IMR-90 (cell line): ENCODE data around the gene RAD51B. TPM values are rescaled to one million over a fixed set of nuclear protein-coding genes. Genes with fewer than 3 reads are reported as not detected.

Source experiments
- ATAC-seq: fragments of 200-7000 bp; cut with Tn5 transposase; 2 replicates; pipeline ENCODE4 v1.9.1; 2020; ENCODE audit warnings: low read depth, mild to moderate bottlenecking, moderate library complexity
- BruUV-seq: library from RNA; stranded (reverse); fragments of 400-500 nt; replicated peaks from 2 replicates; lab custom pipeline; 2021; lab: Mats Ljungman, UMichigan
- CTCF ChIA-PET: fragments of 300-600 bp; formaldehyde crosslinking; extraction: SDS; loops from one replicate; lab custom pipeline; 2021; ENCODE audit warnings: antibody characterized with exemption; lab: Yijun Ruan, JAX
- POLR2A ChIA-PET: fragments of 300-600 bp; sonication (Branson Sonifier 250); formaldehyde crosslinking; loops from one replicate; lab custom pipeline; 2022; ENCODE audit warnings: antibody characterized with exemption; ENCODE audit not compliant: unreplicated experiment; lab: Charles Lee
- DNase-seq: peaks from one replicate; pipeline ENCODE4 v3.0.0; 2013
- H2AFZ ChIP-seq: replicated peaks from 2 replicates; pipeline ENCODE3; 2013; ENCODE audit warnings: low read length, mild to moderate bottlenecking; ENCODE audit not compliant: poor library complexity
- H2AK5ac ChIP-seq: 2 replicates; pipeline ENCODE4 v1.6.1; 2013; ENCODE audit warnings: low read depth, low read length, inconsistent platforms
- H2AK9ac ChIP-seq: replicated peaks from 2 replicates; pipeline ENCODE3; 2013; ENCODE audit warnings: mild to moderate bottlenecking, low read depth, low read length, moderate library complexity; ENCODE audit not compliant: poor library complexity
- H2BK120ac ChIP-seq: 2 replicates; pipeline ENCODE4 v1.6.1; 2013; ENCODE audit warnings: low read depth, low read length, inconsistent platforms
- H2BK15ac ChIP-seq: 3 replicates; pipeline ENCODE4 v1.6.1; 2013; ENCODE audit warnings: low read depth, low read length, inconsistent platforms
- H2BK20ac ChIP-seq: 2 replicates; pipeline ENCODE4 v1.6.1; 2013; ENCODE audit warnings: low read depth, mild to moderate bottlenecking, inconsistent platforms, low read length, moderate library complexity
- H2BK5ac ChIP-seq: 2 replicates; pipeline ENCODE4 v1.6.1; 2013; ENCODE audit warnings: mild to moderate bottlenecking, low read depth, low read length, inconsistent platforms; ENCODE audit not compliant: poor library complexity, severe bottlenecking
- H3K14ac ChIP-seq: replicated peaks from 2 replicates; pipeline ENCODE4 v1.6.1; 2013; ENCODE audit warnings: low read depth, low read length, inconsistent platforms
- H3K18ac ChIP-seq: 2 replicates; pipeline ENCODE4 v1.6.1; 2013; ENCODE audit warnings: low read depth, low read length, control low read depth
- H3K23ac ChIP-seq: 2 replicates; pipeline ENCODE4 v1.6.1; 2013; ENCODE audit warnings: low read depth, low read length, inconsistent platforms
- H3K27ac ChIP-seq: 2 replicates; pipeline ENCODE4 v1.5.1; 2013; ENCODE audit warnings: mild to moderate bottlenecking, control low read depth, low read length; ENCODE audit not compliant: insufficient read depth
- H3K27me3 ChIP-seq: 2 replicates; pipeline ENCODE4 v1.6.1; 2013; ENCODE audit warnings: low read length; ENCODE audit not compliant: control insufficient read depth, insufficient read depth
- H3K36me3 ChIP-seq: 2 replicates; pipeline ENCODE4 v1.6.1; 2013; ENCODE audit warnings: low read length, mixed read lengths; ENCODE audit not compliant: control insufficient read depth, insufficient read depth
- H3K4ac ChIP-seq: 2 replicates; pipeline ENCODE4 v1.6.1; 2013; ENCODE audit warnings: low read depth, low read length, inconsistent platforms
- H3K4me1 ChIP-seq: 2 replicates; pipeline ENCODE4 v1.6.1; 2013; ENCODE audit warnings: low read length, mixed read lengths; ENCODE audit not compliant: control insufficient read depth, insufficient read depth
- H3K4me2 ChIP-seq: 2 replicates; pipeline ENCODE4 v1.6.1; 2013; ENCODE audit warnings: low read depth, mild to moderate bottlenecking, control low read depth, low read length, moderate library complexity
- H3K4me3 ChIP-seq: 2 replicates; pipeline ENCODE4 v1.5.1; 2013; ENCODE audit warnings: low read depth, mild to moderate bottlenecking, control low read depth, low read length, moderate library complexity; ENCODE audit not compliant: insufficient read depth
- H3K56ac ChIP-seq: 2 replicates; pipeline ENCODE4 v1.6.1; 2013; ENCODE audit warnings: low read length, inconsistent platforms; ENCODE audit not compliant: insufficient read depth; ENCODE audit errors: extremely low read depth
- H3K79me1 ChIP-seq, 2 experiments: 2 replicates each; pipeline ENCODE4 v1.6.1; 2013; ENCODE audit warnings: low read length in 2 of 2, inconsistent platforms in 1 of 2, low read depth in 1 of 2
- H3K9ac ChIP-seq: 2 replicates; pipeline ENCODE4 v1.6.1; 2013; ENCODE audit warnings: low read depth, low read length, control low read depth
- H3K9me1 ChIP-seq: 2 replicates; pipeline ENCODE4 v1.6.1; 2013; ENCODE audit warnings: low read length, inconsistent platforms; ENCODE audit not compliant: insufficient read depth
- H3K9me3 ChIP-seq: 2 replicates; pipeline ENCODE4 v1.6.1; 2013; ENCODE audit warnings: low read length; ENCODE audit not compliant: control insufficient read depth, insufficient read depth
- H4K20me1 ChIP-seq: 2 replicates; pipeline ENCODE4 v1.6.1; 2013; ENCODE audit warnings: low read length, inconsistent platforms; ENCODE audit not compliant: insufficient read depth
- H4K5ac ChIP-seq: 2 replicates; pipeline ENCODE4 v1.6.1; 2013; ENCODE audit warnings: mild to moderate bottlenecking, low read depth, low read length, control low read depth
- H4K8ac ChIP-seq, 2 experiments: 2 replicates each; pipeline ENCODE4 v1.6.1; 2013; ENCODE audit warnings: low read depth in 2 of 2, low read length in 2 of 2, control low read depth in 1 of 2, inconsistent platforms in 1 of 2
- H4K91ac ChIP-seq: 2 replicates; pipeline ENCODE4 v1.6.1; 2013; ENCODE audit warnings: low read depth, low read length, inconsistent platforms; ENCODE audit not compliant: insufficient read depth
- CEBPB ChIP-seq: IDR thresholded peaks from 2 replicates; pipeline ENCODE4 v1.6.1; 2012; ENCODE audit warnings: low read depth, low read length, improper control_type of control experiment
- CHD1 ChIP-seq: IDR thresholded peaks from 2 replicates; pipeline ENCODE4 v1.6.1; 2012; ENCODE audit warnings: low read depth, low read length, improper control_type of control experiment
- CTCF ChIP-seq: conservative IDR thresholded peaks from 2 replicates; pipeline ENCODE4 v1.5.1; 2012; ENCODE audit warnings: mild to moderate bottlenecking, low read depth, low read length, improper control_type of control experiment
- MXI1 ChIP-seq: IDR thresholded peaks from 2 replicates; pipeline ENCODE4 v1.6.1; 2012; ENCODE audit warnings: low read depth, mild to moderate bottlenecking, low read length, moderate library complexity, borderline replicate concordance
- POLR2A ChIP-seq: IDR thresholded peaks from 2 replicates; pipeline ENCODE4 v1.6.1; 2012; ENCODE audit warnings: mild to moderate bottlenecking, low read depth, low read length
- USF2 ChIP-seq: fragments of 150-350 bp; IDR thresholded peaks from 2 replicates; pipeline ENCODE4 v1.6.1; 2017; ENCODE audit warnings: mild to moderate bottlenecking, antibody characterized with exemption, low read length, low read depth
- WGBS, 2 experiments: methylation state at CpG; one replicate each; pipeline versions ENCODE4 v1.1.5 to v1.1.7; 2013; ENCODE audit warnings: missing lambda C conversion rate in 2 of 2; ENCODE audit not compliant: insufficient read length in 1 of 2; ENCODE audit errors: extremely low coverage in 2 of 2; 5-methylcytosine and 5-hydroxymethylcytosine counted together
- dilution Hi-C: fragments of 300-500 bp; cut with HindIII; formaldehyde crosslinking; loops from one replicate; pipeline ENCODE4 v1.14.3; 2018; ENCODE audit warnings: low sequenced_read_pairs; ENCODE audit not compliant: unreplicated experiment
- in situ Hi-C: fragments of 300-500 bp; cut with MboI; formaldehyde crosslinking; loops from 3 replicates; pipeline ENCODE4 v1.14.3; 2019; ENCODE audit warnings: low sequenced_read_pairs, inconsistent platforms, mixed read lengths
- intact Hi-C: fragments of 100-400 bp; cut with micrococcal nuclease; formaldehyde crosslinking; loops from 2 replicates; pipeline ENCODE4 v1.10.0; 2022
- polyA plus RNA-seq, 3 experiments: library from polyadenylated mRNA; depleted of rRNA; stranded (reverse); fragments of >200 nt; gene quantifications; 2 replicates each; pipeline ENCODE4 v1.2.3, GENCODE V29; 2012; ENCODE audit warnings: low replicate concordance in 1 of 3
- total RNA-seq: library from RNA; depleted of rRNA; stranded (reverse); fragments of >200 nt; gene quantifications from 2 replicates; pipeline ENCODE4 v1.2.3, GENCODE V29; 2012

Gene RAD51B
- total and polyA plus RNA-seq, 2 of the 4 experiments (the other 2 are of a cell fraction) = 5.1 to 18.8 TPM

- Histone ChIP-seq H3K79me1 (no peaks in the 10 kb centered on the region), H3K9ac (no peak overlapping the region), H2AK9ac (no peak overlapping the region), H3K27me3 (no peaks in the 10 kb centered on the region), H3K9me1 (no peaks in the 10 kb centered on the region; the same call in 1 of the 2 replicates), H2BK120ac (no peak overlapping the region), H3K4me2 (no peak overlapping the region), H2AK5ac (no peak overlapping the region), H3K4ac (no peak overlapping the region), H3K9me3 (no peaks in the 10 kb centered on the region; the same call in 1 of the 2 replicates), H3K56ac (no peak overlapping the region), H4K5ac (no peak overlapping the region), H2AFZ (no peak overlapping the region), H2BK20ac (no peak overlapping the region), H3K4me1 (peaks cover 2% of the 10 kb centered on the region; the same call in 1 of the 2 replicates), H4K8ac (no peak overlapping the region), H3K23ac (no peak overlapping the region), H4K20me1 (no peaks in the 10 kb centered on the region), H3K4me3 (no peak overlapping the region), H3K18ac (no peak overlapping the region), H3K14ac (no peak overlapping the region), H3K27ac (no peak overlapping the region), H4K91ac (no peak overlapping the region), H2BK5ac (no peak overlapping the region), H3K36me3 (no peaks in the 10 kb centered on the region), H2BK15ac (no peak overlapping the region)
- ChIA-PET POLR2A (no interaction called here), CTCF (no interaction called here)
- no TSS peak for BruUV-seq
- no CpG with 5 or more reads among the region's 3 CpGs for WGBS, 2 experiments
- no peak for DNase-seq
- intact Hi-C loops = no loop called here
- in situ Hi-C loops = no loop called here
- no peak for TF ChIP-seq MXI1
- TF ChIP-seq CEBPB = no peak
- no peak for TF ChIP-seq POLR2A
- TF ChIP-seq USF2 = no peak
- TF ChIP-seq CTCF = no peak
- TF ChIP-seq CHD1 = no peak
- no peak for ATAC-seq
- dilution Hi-C loops = no loop called here
Observed at GRCh38 chr14:68342216-68342763, 522.7 kb downstream of the RAD51B start.
